GM12878 (cell line): ENCODE results near the gene FHIP1B. TPM values are rescaled to one million over a fixed set of nuclear protein-coding genes. Genes with fewer than 3 reads are reported as not detected.
A peak's percentile ranks its signal among the peaks of the same experiment; 100 is the strongest.

Source experiments
- ATAC-seq: fragments of 200-7000 bp; cut with Tn5 transposase; 3 replicates; pipeline ENCODE4 v1.9.1; 2020; ENCODE audit warnings: mild to moderate bottlenecking, moderate library complexity
- BruUV-seq: library from RNA; stranded (reverse); fragments of 400-500 nt; replicated peaks from 2 replicates; lab custom pipeline; 2021; lab: Mats Ljungman, UMichigan
- CTCF ChIA-PET: fragments of 300-600 bp; sonication (Branson Sonifier 250); formaldehyde crosslinking; extraction: SDS; loops from one replicate; lab custom pipeline; 2021; ENCODE audit warnings: inconsistent platforms; lab: Yijun Ruan, JAX
- POLR2A ChIA-PET: fragments of 350-600 bp; formaldehyde crosslinking; extraction: SDS; loops from one replicate; lab custom pipeline; 2021; ENCODE audit warnings: inconsistent platforms; lab: Charles Lee
- RAD21 ChIA-PET: fragments of 300-600 bp; sonication (Branson Sonifier 250); formaldehyde crosslinking; loops from one replicate; lab custom pipeline; 2023; ENCODE audit warnings: antibody characterized with exemption; ENCODE audit not compliant: unreplicated experiment; lab: Charles Lee
- SMC1A ChIA-PET: fragments of 300-600 bp; sonication (Branson Sonifier 250); formaldehyde crosslinking; loops from one replicate; lab custom pipeline; 2023; ENCODE audit not compliant: unreplicated experiment, uncharacterized antibody; lab: Charles Lee
- DNase-seq: peaks from one replicate; pipeline ENCODE4 v3.0.0-alpha.2; 2011; ENCODE audit warnings: low read depth, low spot score
- FAIRE-seq: peaks from 3 replicates; lab custom pipeline; 2011; peaks lifted over from hg19 to GRCh38; lab: Jason Lieb, UNC
- H2AFZ ChIP-seq: 2 replicates; pipeline ENCODE4 v1.6.0; 2011; ENCODE audit warnings: low read depth, low read length, control low read depth; ENCODE audit not compliant: control insufficient read depth
- H3K27ac ChIP-seq: 2 replicates; pipeline ENCODE4 v1.5.1; 2011; ENCODE audit warnings: control low read depth; ENCODE audit not compliant: control insufficient read depth, insufficient read depth
- H3K27me3 ChIP-seq, 2 experiments: replicated peaks in 1 of 2; 2 replicates each; pipeline versions ENCODE4 v1.6.0 to v1.6.1; 2011; ENCODE audit warnings: low read length in 1 of 2; ENCODE audit not compliant: control insufficient read depth in 2 of 2, insufficient read depth in 2 of 2
- H3K36me3 ChIP-seq, 2 experiments: 2 replicates each; pipeline ENCODE4 v1.5.1; 2011; ENCODE audit warnings: low read length in 1 of 2; ENCODE audit not compliant: control insufficient read depth in 2 of 2, insufficient read depth in 2 of 2
- H3K4me1 ChIP-seq: 2 replicates; pipeline ENCODE4 v1.6.1; 2011; ENCODE audit warnings: mild to moderate bottlenecking, low read length, moderate library complexity, mixed read lengths; ENCODE audit not compliant: control insufficient read depth, insufficient read depth
- H3K4me2 ChIP-seq: 2 replicates; pipeline ENCODE4 v1.6.0; 2011; ENCODE audit warnings: control low read depth; ENCODE audit not compliant: control insufficient read depth, insufficient read depth
- H3K4me3 ChIP-seq: fragments of 200-600 bp; sonication (generic); 2 replicates; pipeline ENCODE4 v1.5.1; 2016
- H3K79me2 ChIP-seq: 2 replicates; pipeline ENCODE4 v1.6.0; 2011; ENCODE audit warnings: low read length; ENCODE audit not compliant: control insufficient read depth, insufficient read depth
- H3K9ac ChIP-seq: 2 replicates; pipeline ENCODE4 v1.8.0; 2011; ENCODE audit warnings: low read length, control low read depth, mixed read lengths; ENCODE audit not compliant: control insufficient read depth, insufficient read depth
- H3K9me3 ChIP-seq: replicated peaks from 3 replicates; pipeline ENCODE4 v1.5.1; 2011; ENCODE audit warnings: mild to moderate bottlenecking, low read length; ENCODE audit not compliant: control insufficient read depth, insufficient read depth
- H4K20me1 ChIP-seq: 2 replicates; pipeline ENCODE4 v1.6.0; 2011; ENCODE audit not compliant: control insufficient read depth, insufficient read depth
- ELK1 ChIP-seq: IDR thresholded peaks from 2 replicates; pipeline ENCODE4 v1.6.1; 2012; ENCODE audit warnings: low read depth, low read length, improper control_type of control experiment
- ETV6 ChIP-seq, 2 experiments: fragments of 450-650 bp in 1 of 2; IDR thresholded peaks in 1 of 2; conservative IDR thresholded peaks in 1 of 2; 2 replicates each; pipeline ENCODE4 v1.6.1; 2014; ENCODE audit warnings: antibody characterized with exemption in 1 of 2, borderline replicate concordance in 1 of 2, low read depth in 1 of 2, mild to moderate bottlenecking in 1 of 2, moderate library complexity in 1 of 2
- JUNB ChIP-seq: IDR thresholded peaks from 2 replicates; pipeline ENCODE4 v1.6.1; 2016; ENCODE audit warnings: antibody characterized with exemption, mild to moderate bottlenecking
- PRDM15 ChIP-seq: fragments of 450-650 bp; formaldehyde crosslinking; IDR thresholded peaks from 2 replicates; pipeline ENCODE4 v1.4.0; 2020; ENCODE audit warnings: mild to moderate bottlenecking, moderate library complexity
- WGBS: methylation state at CpG from one replicate; pipeline ENCODE4 v1.1.6; 2016; ENCODE audit warnings: low lambda C conversion rate; ENCODE audit not compliant: insufficient replicate concordance, insufficient coverage; ENCODE audit errors: missing lambda C conversion rate; 5-methylcytosine and 5-hydroxymethylcytosine counted together
- in situ Hi-C: fragments of 300-500 bp; cut with MboI; formaldehyde crosslinking; loops from 9 replicates; pipeline ENCODE4 v1.14.3; 2018; ENCODE audit warnings: mixed read lengths
- intact Hi-C: fragments of 100-400 bp; cut with micrococcal nuclease; formaldehyde crosslinking; loops from one replicate; pipeline ENCODE4 v1.14.2; 2022; ENCODE audit not compliant: unreplicated experiment
- polyA plus RNA-seq, 11 experiments: library from polyadenylated mRNA; depleted of rRNA in 4 of 11; unstranded in 6 of 11; stranded (reverse) in 5 of 11; fragments of >200 nt; fragmentation: Nextera tagmentation in 4 of 11; fragmentation: Illumina TruSeq in 1 of 11; extraction: Ambion mirVana in 4 of 11; extraction: Trizol in 1 of 11; gene quantifications; 1 replicate in 1 of 11; 2 replicates in 10 of 11; pipeline versions ENCODE4 v1.2.1 to v1.2.3, GENCODE V29; 2011 to 2016; ENCODE audit warnings: inconsistent platforms in 2 of 11, missing spikeins in 2 of 11, low read depth in 1 of 11
- total RNA-seq, 4 experiments: library from RNA; depleted of rRNA in 3 of 4; stranded (reverse); fragments of >200 nt in 3 of 4; fragmentation: Illumina TruSeq in 1 of 4; extraction: Trizol in 1 of 4; gene quantifications; 2 replicates each; pipeline versions ENCODE4 v1.2.1 to v1.2.3, GENCODE V29; 2013 to 2021

Gene FHIP1B
- total and polyA plus RNA-seq, 10 of the 15 experiments (the other 5 are each of a cell fraction or from before 2014, with no cell fraction given) = 0.90 to 28.1 (median 11.1) TPM

- TF ChIP-seq ETV6 (conservative IDR thresholded peaks at IDR 0.05 in 1 of 2, IDR thresholded peaks at IDR 0.05 in 1 of 2; ENCODE audit: borderline replicate concordance in 1 of 2, low read depth in 1 of 2) (no peak), PRDM15 (CRISPR knock-in tag) (no peak), ELK1 (no peak), JUNB (0 out of 2 replicates have a peak, but pooled peaks have one; percentile 18)
- no peak overlapping the region for H3K27ac ChIP-seq
- no peak overlapping the region for H2AFZ ChIP-seq
- ATAC-seq (peak; percentile 71), FAIRE-seq (no peak), DNase-seq (no peak)
- RAD21 ChIA-PET = interaction anchor here (4.7 kb wide), 1 partner anchor 100 kb away, joined by 34 read pairs; no protein-coding TSS in a partner anchor
- in situ Hi-C loops = no loop called here
- H3K27me3 ChIP-seq = peaks cover 2 to 3% of the 10 kb centered on the region in 2 experiments; a peak in 1 of 4 replicates
- POLR2A ChIA-PET = interaction anchor here (1.2 kb wide), 1 partner anchor 66 kb away, joined by 3 read pairs; no protein-coding TSS in a partner anchor
- H3K4me1 ChIP-seq = no peaks in the 10 kb centered on the region
- no peaks in the 10 kb centered on the region for H4K20me1 ChIP-seq
- no peak overlapping the region for H3K4me2 ChIP-seq
- H3K79me2 ChIP-seq = no peaks in the 10 kb centered on the region
- H3K36me3 ChIP-seq = no peaks in the 10 kb centered on the region
- H3K9me3 ChIP-seq = no peaks in the 10 kb centered on the region
- BruUV-seq = no TSS peak
- SMC1A ChIA-PET = interaction anchor here (0.5 to 3.5 kb wide), 8 partner anchors 9 to 110 kb away, joined by 3 to 15 read pairs (median 3); no protein-coding TSS in a partner anchor
- intact Hi-C loops = no loop called here
- CTCF ChIA-PET = interaction anchor here (0.5 to 5.0 kb wide), 10 partner anchors 9 to 546 kb away, joined by 3 to 55 read pairs (median 4); partner anchors contain the start of genes CAVIN3, CNGA4, FHIP1B and OR6A2
- H3K9ac ChIP-seq = no peak overlapping the region
- no peak overlapping the region for H3K4me3 ChIP-seq
- 0% methylated on average over 1 of the region's 1 CpG for WGBS
Observed at GRCh38 chr11:6253197-6253596, 18.8 kb upstream of the FHIP1B start.
